ENCODE results near the gene RIMBP2. TPM values are rescaled to one million over a fixed set of nuclear protein-coding genes. Genes with fewer than 3 reads are reported as not detected.

RIMBP2 gene
- total and polyA plus RNA-seq, 2 experiments from 2014 or later = 0.31 to 0.37 TPM

GRCh38 chr12:130357729-130358330, 358.3 kb downstream of the RIMBP2 start:
- H3K27me3 Mint-ChIP-seq (ENCODE audit: insufficient read depth, low read depth, poor library complexity) = peaks cover 5% of the 10 kb centered on the region

DNA sequence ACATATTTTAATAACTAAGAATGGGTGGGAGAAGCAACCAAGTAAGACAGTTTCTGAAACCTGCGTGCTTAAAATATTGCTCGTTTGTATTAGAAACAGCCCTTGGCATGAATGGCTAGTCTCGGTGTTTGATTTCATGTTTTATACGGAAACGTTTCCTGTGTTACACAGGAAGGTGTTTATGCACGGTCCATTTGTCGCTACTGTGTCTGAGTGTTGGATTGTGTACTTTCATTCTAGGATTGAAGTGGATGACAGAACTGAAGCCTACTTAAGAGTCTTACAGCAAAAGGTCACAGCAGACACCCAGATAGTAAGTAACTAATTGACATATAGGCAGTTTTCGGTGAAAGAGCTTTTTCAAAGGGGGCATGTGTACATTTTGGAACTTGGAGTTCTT, 358.9 kb downstream of the RIMBP2 start:
- Histone ChIP-seq H3K79me2 (replicated peaks; ENCODE audit: insufficient read depth) (no peaks in the 10 kb centered on the region), H3K27ac (ENCODE audit: low read depth) (no peak overlapping the region), H3K4me3 (no peak overlapping the region), H2AFZ (no peak overlapping the region), H3F3A (replicated peaks; ENCODE audit: low read depth) (no peaks in the 10 kb centered on the region), H3K36me3 (ENCODE audit: insufficient read depth) (no peaks in the 10 kb centered on the region), H3K4me1 (ENCODE audit: insufficient read depth) (no peaks in the 10 kb centered on the region), H4K20me1 (replicated peaks; ENCODE audit: insufficient read depth) (no peaks in the 10 kb centered on the region), H3K4me2 (no peak overlapping the region), H3K27me3 (ENCODE audit: insufficient read depth) (no peaks in the 10 kb centered on the region), H3K9me2 (ENCODE audit: insufficient read depth) (no peaks in the 10 kb centered on the region)
- DNase-seq (ENCODE audit: low spot score) (no peak), ATAC-seq (no peak)
- no peaks in the 10 kb centered on the region for H3K4me1 Mint-ChIP-seq
- peaks cover 5% of the 10 kb centered on the region for H3K27me3 Mint-ChIP-seq (ENCODE audit: insufficient read depth, low read depth, poor library complexity)
- TF ChIP-seq, protein P1, sequence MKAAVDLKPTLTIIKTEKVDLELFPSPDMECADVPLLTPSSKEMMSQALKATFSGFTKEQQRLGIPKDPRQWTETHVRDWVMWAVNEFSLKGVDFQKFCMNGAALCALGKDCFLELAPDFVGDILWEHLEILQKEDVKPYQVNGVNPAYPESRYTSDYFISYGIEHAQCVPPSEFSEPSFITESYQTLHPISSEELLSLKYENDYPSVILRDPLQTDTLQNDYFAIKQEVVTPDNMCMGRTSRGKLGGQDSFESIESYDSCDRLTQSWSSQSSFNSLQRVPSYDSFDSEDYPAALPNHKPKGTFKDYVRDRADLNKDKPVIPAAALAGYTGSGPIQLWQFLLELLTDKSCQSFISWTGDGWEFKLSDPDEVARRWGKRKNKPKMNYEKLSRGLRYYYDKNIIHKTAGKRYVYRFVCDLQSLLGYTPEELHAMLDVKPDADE (IDR thresholded peaks at IDR 0.05) = no peak
- TF ChIP-seq NANOG (IDR thresholded peaks at IDR 0.05; ENCODE audit: borderline replicate concordance) = no peak
- no peak overlapping the region for H3K4me3 Mint-ChIP-seq
- peaks cover 59% of the 10 kb centered on the region for H3K36me3 Mint-ChIP-seq (ENCODE audit: low read depth)
- no peak overlapping the region for H3K27ac Mint-ChIP-seq
- H3K9me3 Mint-ChIP-seq = peaks cover 100% of the 10 kb centered on the region

More at GRCh38 chr12:130357729-130358330, 358.3 kb downstream of the RIMBP2 start:
- H3K36me3 Mint-ChIP-seq (ENCODE audit: low read depth) = peaks cover 59% of the 10 kb centered on the region
- DNase-seq (ENCODE audit: low spot score) = no peak
- no peaks in the 10 kb centered on the region for H3K36me3 ChIP-seq (ENCODE audit: insufficient read depth)
- no peaks in the 10 kb centered on the region for H3K4me1 ChIP-seq (ENCODE audit: insufficient read depth)
- ATAC-seq = no peak
- no peaks in the 10 kb centered on the region for H3K4me1 Mint-ChIP-seq
- H3K27me3 ChIP-seq (ENCODE audit: insufficient read depth) = no peaks in the 10 kb centered on the region
- no peak overlapping the region for H3K4me3 Mint-ChIP-seq
- no peak overlapping the region for H2AFZ ChIP-seq
- no peak overlapping the region for H3K27ac Mint-ChIP-seq
- peaks cover 100% of the 10 kb centered on the region for H3K9me3 Mint-ChIP-seq
- no peak overlapping the region for H3K4me3 ChIP-seq
- no peak overlapping the region for H3K4me2 ChIP-seq
- H3K79me2 ChIP-seq (replicated peaks; ENCODE audit: insufficient read depth) = no peaks in the 10 kb centered on the region
- no peaks in the 10 kb centered on the region for H3F3A ChIP-seq (replicated peaks; ENCODE audit: low read depth)
- H3K27ac ChIP-seq (ENCODE audit: low read depth) = no peak overlapping the region
- H3K9me2 ChIP-seq (ENCODE audit: insufficient read depth) = no peaks in the 10 kb centered on the region
- TF ChIP-seq EZH2 (IDR thresholded peaks at IDR 0.05; ENCODE audit: low read depth, unreplicated experiment) (no peak), NANOG (IDR thresholded peaks at IDR 0.05; ENCODE audit: borderline replicate concordance) (no peak), CREB1 (CRISPR knock-in tag; IDR thresholded peaks at IDR 0.05; ENCODE audit: low read depth) (no peak), ZNF331 (CRISPR knock-in tag; IDR thresholded peaks at IDR 0.05; ENCODE audit: low read depth) (no peak), JUNB (IDR thresholded peaks at IDR 0.05; ENCODE audit: unreplicated experiment) (no peak), STAT1 (IDR thresholded peaks at IDR 0.05; ENCODE audit: unreplicated experiment) (no peak), ZNF114 (CRISPR knock-in tag; IDR thresholded peaks at IDR 0.05) (no peak)
- TF ChIP-seq, protein P2, sequence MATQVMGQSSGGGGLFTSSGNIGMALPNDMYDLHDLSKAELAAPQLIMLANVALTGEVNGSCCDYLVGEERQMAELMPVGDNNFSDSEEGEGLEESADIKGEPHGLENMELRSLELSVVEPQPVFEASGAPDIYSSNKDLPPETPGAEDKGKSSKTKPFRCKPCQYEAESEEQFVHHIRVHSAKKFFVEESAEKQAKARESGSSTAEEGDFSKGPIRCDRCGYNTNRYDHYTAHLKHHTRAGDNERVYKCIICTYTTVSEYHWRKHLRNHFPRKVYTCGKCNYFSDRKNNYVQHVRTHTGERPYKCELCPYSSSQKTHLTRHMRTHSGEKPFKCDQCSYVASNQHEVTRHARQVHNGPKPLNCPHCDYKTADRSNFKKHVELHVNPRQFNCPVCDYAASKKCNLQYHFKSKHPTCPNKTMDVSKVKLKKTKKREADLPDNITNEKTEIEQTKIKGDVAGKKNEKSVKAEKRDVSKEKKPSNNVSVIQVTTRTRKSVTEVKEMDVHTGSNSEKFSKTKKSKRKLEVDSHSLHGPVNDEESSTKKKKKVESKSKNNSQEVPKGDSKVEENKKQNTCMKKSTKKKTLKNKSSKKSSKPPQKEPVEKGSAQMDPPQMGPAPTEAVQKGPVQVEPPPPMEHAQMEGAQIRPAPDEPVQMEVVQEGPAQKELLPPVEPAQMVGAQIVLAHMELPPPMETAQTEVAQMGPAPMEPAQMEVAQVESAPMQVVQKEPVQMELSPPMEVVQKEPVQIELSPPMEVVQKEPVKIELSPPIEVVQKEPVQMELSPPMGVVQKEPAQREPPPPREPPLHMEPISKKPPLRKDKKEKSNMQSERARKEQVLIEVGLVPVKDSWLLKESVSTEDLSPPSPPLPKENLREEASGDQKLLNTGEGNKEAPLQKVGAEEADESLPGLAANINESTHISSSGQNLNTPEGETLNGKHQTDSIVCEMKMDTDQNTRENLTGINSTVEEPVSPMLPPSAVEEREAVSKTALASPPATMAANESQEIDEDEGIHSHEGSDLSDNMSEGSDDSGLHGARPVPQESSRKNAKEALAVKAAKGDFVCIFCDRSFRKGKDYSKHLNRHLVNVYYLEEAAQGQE (IDR thresholded peaks at IDR 0.05; ENCODE audit: unreplicated experiment) = no peak
- H4K20me1 ChIP-seq (replicated peaks; ENCODE audit: insufficient read depth) = no peaks in the 10 kb centered on the region
